ENCODE data around the gene SPA17. TPM values are rescaled to one million over a fixed set of nuclear protein-coding genes. Genes with fewer than 3 reads are reported as not detected.

The SPA17 gene
- total RNA-seq, 1 experiment from 2014 or later: 22.9 TPM

DNA sequence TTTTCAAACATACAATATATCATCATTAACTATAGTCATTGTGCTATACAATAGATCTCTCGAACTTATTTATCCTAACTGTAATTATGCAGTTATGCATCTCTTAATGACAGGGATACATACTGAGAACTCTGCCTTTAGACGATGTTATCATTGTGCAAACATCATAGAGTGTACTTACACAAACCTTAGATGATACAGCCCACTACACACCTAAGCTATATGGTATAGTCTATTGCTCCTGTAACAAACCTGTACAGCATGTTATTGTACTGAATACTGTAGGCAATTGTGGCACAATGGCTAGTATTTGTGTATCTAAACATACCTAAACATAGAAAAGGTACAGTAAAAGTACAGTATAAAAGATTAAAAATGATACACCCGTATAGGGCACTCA lies 38.7 kb downstream of the SPA17 start:
- no peak overlapping the region for H3K4me3 ChIP-seq (ENCODE audit: low read depth, low read length, poor library complexity, severe bottlenecking)
- no TSS peak for BruUV-seq (replicated peaks)
- H3K4me1 ChIP-seq (ENCODE audit: insufficient read depth, low read length, poor library complexity, severe bottlenecking): no peaks in the 10 kb centered on the region
- POLR2A ChIA-PET (ENCODE audit: low non-redundant PET): no interaction called here
- intact Hi-C loops (cut with micrococcal nuclease; ENCODE audit: unreplicated experiment): no loop called here
- CTCF ChIA-PET: no interaction called here
- DNase-seq (ENCODE audit: low spot score): no peak
- H3K27me3 ChIP-seq (replicated peaks; ENCODE audit: insufficient read depth, low read depth, low read length, poor library complexity): no peaks in the 10 kb centered on the region
- H3K36me3 ChIP-seq (ENCODE audit: insufficient read depth, low read length, poor library complexity, severe bottlenecking): no peaks in the 10 kb centered on the region
- H3K27ac ChIP-seq (ENCODE audit: low read depth, low read length, poor library complexity, severe bottlenecking): no peak overlapping the region
- TF ChIP-seq, protein P1, sequence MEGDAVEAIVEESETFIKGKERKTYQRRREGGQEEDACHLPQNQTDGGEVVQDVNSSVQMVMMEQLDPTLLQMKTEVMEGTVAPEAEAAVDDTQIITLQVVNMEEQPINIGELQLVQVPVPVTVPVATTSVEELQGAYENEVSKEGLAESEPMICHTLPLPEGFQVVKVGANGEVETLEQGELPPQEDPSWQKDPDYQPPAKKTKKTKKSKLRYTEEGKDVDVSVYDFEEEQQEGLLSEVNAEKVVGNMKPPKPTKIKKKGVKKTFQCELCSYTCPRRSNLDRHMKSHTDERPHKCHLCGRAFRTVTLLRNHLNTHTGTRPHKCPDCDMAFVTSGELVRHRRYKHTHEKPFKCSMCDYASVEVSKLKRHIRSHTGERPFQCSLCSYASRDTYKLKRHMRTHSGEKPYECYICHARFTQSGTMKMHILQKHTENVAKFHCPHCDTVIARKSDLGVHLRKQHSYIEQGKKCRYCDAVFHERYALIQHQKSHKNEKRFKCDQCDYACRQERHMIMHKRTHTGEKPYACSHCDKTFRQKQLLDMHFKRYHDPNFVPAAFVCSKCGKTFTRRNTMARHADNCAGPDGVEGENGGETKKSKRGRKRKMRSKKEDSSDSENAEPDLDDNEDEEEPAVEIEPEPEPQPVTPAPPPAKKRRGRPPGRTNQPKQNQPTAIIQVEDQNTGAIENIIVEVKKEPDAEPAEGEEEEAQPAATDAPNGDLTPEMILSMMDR (conservative IDR thresholded peaks at IDR 0.05; ENCODE audit: low read depth, low read length): no peak
- TF ChIP-seq EZH2 (IDR thresholded peaks at IDR 0.05; ENCODE audit: borderline replicate concordance, low read depth, low read length, poor library complexity, severe bottlenecking): no peak
- H3K9me3 ChIP-seq (ENCODE audit: low read depth, low read length, poor library complexity, severe bottlenecking): no peaks in the 10 kb centered on the region

DNA sequence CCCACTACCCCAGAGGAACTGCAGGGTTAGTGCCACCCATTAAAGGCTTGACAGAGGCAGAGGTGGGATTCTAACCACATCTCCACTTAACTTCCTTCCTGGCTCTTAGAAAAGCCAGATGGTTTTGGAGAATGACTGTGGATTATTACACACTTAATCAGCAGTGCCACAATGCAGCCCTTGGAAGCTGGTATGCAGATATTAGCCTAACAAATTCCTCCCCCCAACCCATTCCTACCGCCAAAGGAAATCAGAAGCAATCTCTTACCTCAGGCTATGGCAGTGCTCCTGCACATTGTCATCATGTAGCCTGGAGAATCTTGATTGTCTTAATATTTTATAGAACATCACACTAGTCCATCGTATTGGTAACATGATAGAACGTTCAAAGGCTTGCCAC lies 42.9 kb downstream of the SPA17 start:
- Histone ChIP-seq H3K4me1 (ENCODE audit: insufficient read depth, low read length, poor library complexity, severe bottlenecking) (peaks cover 18% of the 10 kb centered on the region), H3K36me3 (ENCODE audit: insufficient read depth, low read length, poor library complexity, severe bottlenecking) (no peaks in the 10 kb centered on the region), H3K9me3 (ENCODE audit: low read depth, low read length, poor library complexity, severe bottlenecking) (no peaks in the 10 kb centered on the region), H3K27me3 (replicated peaks; ENCODE audit: insufficient read depth, low read depth, low read length, poor library complexity) (no peaks in the 10 kb centered on the region), H3K27ac (ENCODE audit: low read depth, low read length, poor library complexity, severe bottlenecking) (no peak overlapping the region), H3K4me3 (ENCODE audit: low read depth, low read length, poor library complexity, severe bottlenecking) (no peak overlapping the region)
- BruUV-seq (replicated peaks): no TSS peak
- POLR2A ChIA-PET (ENCODE audit: low non-redundant PET): interaction anchor here (0.6 kb wide), 1 partner anchor 77 kb away, joined by 8 read pairs; no protein-coding TSS in a partner anchor
- CTCF ChIA-PET: interaction anchor here (0.6 kb wide), 1 partner anchor 8 kb away, joined by 3 read pairs; no protein-coding TSS in a partner anchor
- intact Hi-C loops (cut with micrococcal nuclease; ENCODE audit: unreplicated experiment): no loop called here
- DNase-seq (ENCODE audit: low spot score): peak; percentile 68
- TF ChIP-seq EZH2 (IDR thresholded peaks at IDR 0.05; ENCODE audit: borderline replicate concordance, low read depth, low read length, poor library complexity, severe bottlenecking): no peak
- TF ChIP-seq, protein P1 (conservative IDR thresholded peaks at IDR 0.05; ENCODE audit: low read depth, low read length): no peak

DNA sequence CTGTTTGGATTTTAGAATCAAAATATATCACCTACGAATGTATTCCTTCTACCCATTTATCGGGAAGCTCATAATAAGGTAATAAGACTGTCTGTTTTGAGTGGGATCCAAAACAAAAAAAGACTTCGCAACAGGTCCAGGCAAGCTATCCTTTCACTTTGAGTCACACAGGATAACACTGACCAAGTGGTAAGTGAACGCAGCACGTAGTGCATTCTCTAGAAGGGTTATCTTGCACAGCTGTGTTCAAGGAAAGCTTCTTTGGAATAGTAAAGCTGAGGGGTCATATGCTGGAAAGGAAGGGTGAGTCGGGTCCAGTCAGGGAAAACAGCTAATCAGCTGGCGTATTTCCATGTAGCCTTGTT lies 43.7 kb downstream of the SPA17 start:
- Histone ChIP-seq H3K36me3 (ENCODE audit: insufficient read depth, low read length, poor library complexity, severe bottlenecking) (no peaks in the 10 kb centered on the region), H3K27me3 (replicated peaks; ENCODE audit: insufficient read depth, low read depth, low read length, poor library complexity) (no peaks in the 10 kb centered on the region), H3K4me3 (ENCODE audit: low read depth, low read length, poor library complexity, severe bottlenecking) (no peak overlapping the region), H3K9me3 (ENCODE audit: low read depth, low read length, poor library complexity, severe bottlenecking) (no peaks in the 10 kb centered on the region), H3K4me1 (ENCODE audit: insufficient read depth, low read length, poor library complexity, severe bottlenecking) (peaks cover 22% of the 10 kb centered on the region), H3K27ac (ENCODE audit: low read depth, low read length, poor library complexity, severe bottlenecking) (no peak overlapping the region)
- CTCF ChIA-PET: no interaction called here
- no peak for DNase-seq (ENCODE audit: low spot score)
- TF ChIP-seq, protein P1 (conservative IDR thresholded peaks at IDR 0.05; ENCODE audit: low read depth, low read length): no peak
- TF ChIP-seq EZH2 (IDR thresholded peaks at IDR 0.05; ENCODE audit: borderline replicate concordance, low read depth, low read length, poor library complexity, severe bottlenecking): no peak
- intact Hi-C loops (cut with micrococcal nuclease; ENCODE audit: unreplicated experiment): no loop called here
- POLR2A ChIA-PET (ENCODE audit: low non-redundant PET): no interaction called here
- BruUV-seq (replicated peaks): no TSS peak

Data from A673 (cell line).